Measurements from ENCODE around the gene MPPED1.

Gene MPPED1

GRCh38 chr22:43476341-43476740 lies 64.5 kb downstream of the MPPED1 start:
- no peak for TF ChIP-seq CTCF (IDR thresholded peaks at IDR 0.05; ENCODE audit: low read length, missing control alignments)

GRCh38 chr22:43476751-43477725 lies 65.2 kb downstream of the MPPED1 start:
- DNase-seq (ENCODE audit: low read depth): no peak
- H3K4me3 ChIP-seq (replicated peaks; ENCODE audit: low read depth, low read length): no peak overlapping the region
- TF ChIP-seq CTCF (IDR thresholded peaks at IDR 0.05; ENCODE audit: low read length, missing control alignments): no peak

More at GRCh38 chr22:43476341-43476740, 64.5 kb downstream of the MPPED1 start:
- no peak for DNase-seq (ENCODE audit: low read depth)
- H3K4me3 ChIP-seq (replicated peaks; ENCODE audit: low read depth, low read length): no peak overlapping the region

GRCh38 chr22:43477966-43478365 lies 66.2 kb downstream of the MPPED1 start:
- H3K4me3 ChIP-seq (replicated peaks; ENCODE audit: low read depth, low read length): no peak overlapping the region
- DNase-seq (ENCODE audit: low read depth): no peak
- no peak for TF ChIP-seq CTCF (IDR thresholded peaks at IDR 0.05; ENCODE audit: low read length, missing control alignments)

GRCh38 chr22:43478621-43479300 lies 66.9 kb downstream of the MPPED1 start:
- no peak for TF ChIP-seq CTCF (IDR thresholded peaks at IDR 0.05; ENCODE audit: low read length, missing control alignments)
- H3K4me3 ChIP-seq (replicated peaks; ENCODE audit: low read depth, low read length): no peak overlapping the region
- DNase-seq (ENCODE audit: low read depth): no peak

- TF ChIP-seq CTCF (IDR thresholded peaks at IDR 0.05; ENCODE audit: low read length, missing control alignments): no peak
- DNase-seq (ENCODE audit: low read depth): no peak
- H3K4me3 ChIP-seq (replicated peaks; ENCODE audit: low read depth, low read length): no peak overlapping the region
These were observed 67.6 kb downstream of the MPPED1 start for GRCh38 chr22:43479301-43479950.

GRCh38 chr22:43479962-43480361 lies 68.1 kb downstream of the MPPED1 start:
- TF ChIP-seq CTCF (IDR thresholded peaks at IDR 0.05; ENCODE audit: low read length, missing control alignments): no peak
- H3K4me3 ChIP-seq (replicated peaks; ENCODE audit: low read depth, low read length): no peak overlapping the region
- no peak for DNase-seq (ENCODE audit: low read depth)
